HG03095 (cell line): ENCODE measurements around the gene SEMA3D.
A peak's percentile ranks its signal among the peaks of the same experiment; 100 is the strongest.

Source experiments
- ATAC-seq: cut with Tn5 transposase; IDR thresholded peaks from one replicate; pipeline ENCODE4 v1.9.1; 2021; ENCODE audit warnings: moderate library complexity; ENCODE audit not compliant: unreplicated experiment

SEMA3D gene

GRCh38 chr7:85039196-85039923, 147.5 kb downstream of the SEMA3D start:
- peak; percentile 90 for ATAC-seq

DNA sequence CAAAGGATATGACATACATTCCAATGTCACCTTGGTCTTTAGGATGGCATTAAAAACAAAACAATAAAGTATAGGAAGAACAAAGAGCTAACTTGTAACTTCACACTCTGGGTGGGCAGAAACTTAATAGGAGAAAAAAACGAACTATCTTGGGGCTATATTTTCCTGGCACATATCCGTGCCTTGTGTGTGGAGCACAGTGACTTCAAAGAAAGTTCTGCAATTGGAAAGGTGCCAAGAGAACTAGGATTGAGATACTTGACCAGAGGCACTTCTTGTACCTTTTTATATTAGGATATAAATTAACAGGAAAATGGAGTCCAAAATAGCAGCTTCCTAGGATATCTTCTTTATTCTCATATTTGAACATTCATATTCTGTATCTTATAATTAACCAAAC, 148.4 kb downstream of the SEMA3D start:
- ATAC-seq, result no peak

- ATAC-seq, result no peak
Measured at GRCh38 chr7:85033263-85033662, 153.6 kb downstream of the SEMA3D start.

- no peak for ATAC-seq
Measured at GRCh38 chr7:85031475-85031874, 155.4 kb downstream of the SEMA3D start.

- ATAC-seq, result no peak
Measured at GRCh38 chr7:85030893-85031292, 156.0 kb downstream of the SEMA3D start.

DNA sequence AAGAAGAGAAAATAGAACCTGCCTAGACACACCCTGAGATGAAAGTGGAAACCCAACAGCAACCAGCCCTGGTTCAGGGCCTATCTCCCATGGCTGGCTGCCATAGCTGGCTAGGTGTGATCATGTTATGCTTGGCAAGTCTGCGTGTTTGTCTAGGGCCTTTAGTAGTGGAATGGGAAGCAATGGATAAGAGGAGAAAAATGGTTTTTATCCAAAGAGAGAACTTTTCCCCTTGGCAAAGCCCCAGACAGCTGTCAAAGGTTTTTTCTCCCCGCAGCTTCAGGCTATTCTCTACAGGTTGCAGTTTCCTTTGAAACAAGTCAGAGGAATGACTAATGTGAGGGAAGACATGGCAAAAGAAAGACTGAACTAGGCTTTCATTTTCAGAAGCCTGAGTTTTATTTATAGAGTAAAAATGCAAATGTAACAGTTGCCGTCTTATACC, 161.5 kb downstream of the SEMA3D start:
- ATAC-seq, result peak; percentile 82

DNA sequence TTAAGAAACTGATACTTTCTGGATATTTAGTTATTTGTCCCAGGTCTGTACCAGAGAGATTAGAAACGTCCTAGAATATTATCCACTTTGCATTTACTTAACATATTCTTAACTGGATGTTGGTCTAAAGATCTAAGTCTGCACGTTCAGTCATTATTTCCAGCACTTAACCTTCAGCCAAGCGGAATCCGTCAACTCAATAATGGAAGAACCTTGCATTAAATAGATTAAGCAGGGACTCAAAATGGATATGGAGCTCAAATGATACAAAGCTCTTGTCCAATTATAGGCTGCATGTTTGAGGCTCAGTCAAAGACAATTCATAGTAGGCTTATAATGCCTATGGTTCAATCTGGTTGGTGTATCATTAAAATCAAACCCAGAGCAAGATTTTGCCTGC, 162.9 kb downstream of the SEMA3D start:
- no peak for ATAC-seq

- ATAC-seq, result no peak
Measured at GRCh38 chr7:85023066-85023712, 163.7 kb downstream of the SEMA3D start.

DNA sequence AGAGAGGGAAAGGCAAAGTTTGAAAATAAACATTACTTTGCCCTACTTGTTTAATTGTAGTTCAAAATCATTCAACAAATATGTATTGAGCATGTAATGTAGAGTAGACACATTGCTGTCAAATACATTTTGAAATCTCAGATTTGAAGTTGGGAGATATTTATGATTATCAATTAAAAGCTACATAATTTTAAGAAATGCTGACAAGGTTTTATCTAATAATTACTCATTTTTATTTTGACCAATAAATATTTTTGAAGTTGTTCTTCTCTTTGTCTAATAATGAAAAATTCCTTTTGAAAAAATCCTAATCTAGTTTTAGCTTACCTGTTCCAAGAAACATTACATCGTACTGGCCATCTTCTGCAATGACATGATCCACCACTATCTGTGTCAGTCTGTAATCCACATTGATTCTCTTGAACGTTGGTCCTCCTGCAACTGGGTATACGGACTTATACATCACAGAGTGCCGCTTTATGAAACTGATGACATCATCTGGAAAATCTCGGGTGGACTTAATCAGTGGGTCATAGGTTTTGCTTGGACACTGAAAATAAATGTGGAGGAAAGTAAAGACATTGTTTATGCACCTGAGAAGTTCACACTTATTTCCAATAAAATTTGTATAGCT, 164.7 kb downstream of the SEMA3D start:
- no peak for ATAC-seq

GRCh38 chr7:85021101-85021704, 165.7 kb downstream of the SEMA3D start:
- no peak for ATAC-seq

DNA sequence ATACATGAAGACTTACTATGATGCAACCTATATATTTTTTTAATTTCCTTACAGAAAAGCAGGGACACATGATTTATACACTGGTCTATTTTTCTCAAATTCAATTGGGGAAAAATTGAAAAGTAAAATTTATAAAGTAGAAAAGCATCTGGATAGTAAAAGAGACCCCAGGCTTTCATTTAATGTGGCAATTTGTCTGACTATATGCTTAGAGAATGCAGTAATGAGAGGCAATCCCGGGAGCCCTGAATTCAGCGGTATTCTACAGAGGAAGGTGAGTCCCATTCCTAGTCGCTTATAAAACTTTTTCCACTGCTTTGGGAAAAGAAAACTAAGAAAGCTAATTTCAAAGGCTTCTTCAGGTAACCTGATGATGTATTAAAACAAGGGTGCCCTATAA, 167.1 kb downstream of the SEMA3D start:
- no peak for ATAC-seq

GRCh38 chr7:85019176-85019575, 167.7 kb downstream of the SEMA3D start:
- ATAC-seq, result no peak

GRCh38 chr7:85018498-85018897, 168.4 kb downstream of the SEMA3D start:
- no peak for ATAC-seq

DNA sequence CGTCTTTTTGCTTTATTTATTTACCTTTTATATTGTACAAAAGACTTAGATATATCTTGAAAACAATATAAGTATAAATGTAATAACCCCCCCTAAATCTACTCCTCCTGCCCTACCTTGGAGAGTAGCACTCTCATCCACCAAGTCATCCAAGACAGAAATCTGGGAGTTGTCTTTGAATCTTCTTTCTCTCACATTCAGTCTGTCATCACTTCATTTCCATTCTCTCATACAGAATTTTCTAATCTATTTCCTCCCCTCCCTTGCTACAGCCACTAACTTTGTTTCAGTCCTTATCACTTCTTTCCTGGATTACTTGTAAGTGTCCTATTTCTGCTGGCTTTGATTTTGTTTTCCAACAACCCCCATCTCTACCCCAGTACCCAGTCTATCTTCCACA, 170.6 kb downstream of the SEMA3D start:
- ATAC-seq, result no peak

DNA sequence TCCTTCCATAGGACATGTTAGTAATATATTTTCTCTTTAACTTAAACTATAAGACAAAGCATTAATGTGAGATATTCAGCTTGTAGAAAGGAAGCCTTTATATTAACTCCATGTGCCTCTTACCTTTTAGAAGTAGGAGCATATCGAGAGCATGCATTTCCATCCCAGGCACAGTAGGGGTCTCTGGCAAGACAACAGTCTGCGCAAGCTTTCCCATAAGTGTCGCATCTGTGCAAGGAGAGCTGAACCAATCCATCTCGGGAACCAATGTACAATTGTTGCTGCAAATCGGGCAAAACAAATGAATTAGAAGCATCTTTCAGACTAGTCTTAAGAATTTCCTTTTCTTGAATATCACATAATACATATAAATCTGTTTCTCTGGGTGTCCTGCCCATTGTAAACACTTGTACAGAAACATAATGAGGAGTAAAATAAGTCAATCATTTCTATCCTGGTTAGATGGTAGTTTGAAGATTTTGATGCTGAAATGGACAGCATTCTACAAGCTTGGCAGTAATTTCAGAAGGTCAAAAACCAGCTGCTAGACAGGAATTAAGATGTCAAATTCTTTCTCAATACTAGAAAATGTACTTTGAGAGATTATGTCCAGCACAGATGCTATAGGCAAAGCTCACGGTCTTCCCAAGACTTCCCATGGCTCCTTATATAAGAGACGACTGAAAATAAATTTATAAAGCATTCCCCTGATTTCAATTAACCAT, 171.8 kb downstream of the SEMA3D start:
- ATAC-seq, result no peak

DNA sequence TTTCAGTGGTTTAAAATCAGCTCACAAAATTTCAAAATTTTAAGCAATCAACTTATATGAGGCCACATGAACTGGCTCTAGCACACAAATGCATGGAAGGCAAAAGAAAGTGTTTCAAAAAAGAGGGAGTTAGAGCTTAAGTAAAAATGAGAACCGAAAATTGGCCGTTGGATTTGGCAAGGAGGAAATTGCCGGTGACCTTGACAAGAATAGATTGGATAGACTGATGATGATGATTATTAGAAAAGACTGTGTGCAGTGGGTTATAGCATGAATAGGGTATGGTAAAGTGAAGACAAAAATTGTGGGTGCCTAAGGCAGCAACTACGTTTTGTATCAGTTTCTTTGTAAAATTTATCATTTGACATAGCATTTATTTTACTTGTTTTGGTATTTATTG, 175.7 kb downstream of the SEMA3D start:
- ATAC-seq, result no peak

DNA sequence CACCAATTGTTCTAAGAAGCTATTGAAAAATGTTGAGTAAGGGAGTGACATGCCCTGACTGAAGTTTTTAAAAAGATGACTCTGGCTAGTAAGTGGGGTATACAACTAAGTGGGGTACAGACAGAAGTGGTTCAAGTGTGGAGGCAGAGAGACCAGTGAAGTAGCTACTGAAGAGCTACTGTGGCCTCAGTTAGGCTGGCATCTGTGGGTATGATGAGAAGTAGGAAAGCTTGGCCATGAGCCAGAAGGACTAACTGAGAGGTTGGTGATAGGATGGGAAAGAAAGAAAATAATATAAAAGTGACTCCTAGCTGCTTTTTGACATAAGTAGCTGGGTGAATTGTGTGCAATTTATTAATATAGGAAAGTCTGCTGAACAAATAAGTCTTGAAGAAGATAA, 176.6 kb downstream of the SEMA3D start:
- ATAC-seq, result no peak

- ATAC-seq, result no peak
Measured at GRCh38 chr7:85006754-85007153, 180.1 kb downstream of the SEMA3D start.

- ATAC-seq, result no peak
Measured at GRCh38 chr7:85004402-85004801, 182.5 kb downstream of the SEMA3D start.

DNA sequence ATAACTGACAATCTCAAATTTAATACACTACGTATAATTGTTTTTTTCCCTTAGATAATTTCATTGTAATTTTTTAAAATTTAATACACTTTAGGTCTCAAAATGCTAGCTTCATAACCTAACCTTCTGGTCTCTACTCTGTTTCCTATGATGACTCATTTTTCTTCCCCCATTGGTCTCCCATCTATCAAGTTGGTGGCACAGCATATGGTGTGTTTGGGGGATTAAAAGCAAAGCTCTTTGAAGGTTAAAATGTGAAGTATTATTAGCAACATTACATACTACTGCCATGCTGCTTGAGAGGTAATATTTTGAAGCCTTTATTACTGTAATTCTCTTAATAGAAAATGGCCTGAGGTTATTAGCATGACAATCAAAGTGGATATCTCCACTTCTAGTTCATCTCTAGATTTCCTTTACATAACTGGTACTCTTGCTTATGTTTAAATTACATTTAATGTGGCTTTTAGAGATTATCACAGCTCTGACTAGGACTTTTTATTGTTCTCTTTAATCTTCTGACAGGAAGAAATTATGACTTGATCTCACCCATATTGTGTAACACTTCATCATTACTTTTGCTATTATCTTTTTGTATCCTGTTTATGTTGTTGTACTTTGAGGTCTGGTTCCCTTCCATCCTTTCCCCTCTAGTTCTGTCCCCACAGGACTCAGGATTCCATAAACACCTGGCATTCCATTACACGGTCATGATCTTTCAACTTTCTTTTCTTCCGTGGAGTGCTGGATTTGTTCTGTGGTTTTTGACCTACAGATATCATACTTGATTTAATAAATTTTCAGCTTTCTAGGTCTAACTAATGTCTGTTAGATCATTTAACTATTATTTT, 185.1 kb downstream of the SEMA3D start:
- ATAC-seq, result no peak
